ENCODE data around the gene RPP30.

RPP30 gene

GRCh38 chr10:90914992-90915765 lies 43.4 kb downstream of the RPP30 start:
- no peaks in the 10 kb centered on the region for H3K36me3 ChIP-seq (ENCODE audit: control insufficient read depth in 5 of 5, insufficient read depth in 5 of 5, low read length in 5 of 5)

GRCh38 chr10:90915766-90916075 lies 43.9 kb downstream of the RPP30 start:
- no peak overlapping the region for H3K9ac ChIP-seq (ENCODE audit: low read length in 5 of 5)
- H3K27ac ChIP-seq (ENCODE audit: low read depth, low read length) = no peak overlapping the region
- no peaks in the 10 kb centered on the region for H3K9me3 ChIP-seq (ENCODE audit: control insufficient read depth in 5 of 5, low read length in 5 of 5)
- H3K4me1 ChIP-seq (ENCODE audit: control insufficient read depth in 5 of 5, insufficient read depth in 5 of 5, low read length in 5 of 5) = peaks cover 0 to 6% (median 3%) of the 10 kb centered on the region in 5 donors
- no peaks in the 10 kb centered on the region for H3K27me3 ChIP-seq (ENCODE audit: control insufficient read depth in 5 of 5, insufficient read depth in 4 of 5, low read length in 5 of 5)
- no peak overlapping the region for H3K4me3 ChIP-seq (ENCODE audit: low read depth in 1 of 5, low read length in 5 of 5)
- no peaks in the 10 kb centered on the region for H3K36me3 ChIP-seq (ENCODE audit: control insufficient read depth in 5 of 5, insufficient read depth in 5 of 5, low read length in 5 of 5)

More at GRCh38 chr10:90914992-90915765, 43.4 kb downstream of the RPP30 start:
- no peak overlapping the region for H3K9ac ChIP-seq (ENCODE audit: low read length in 5 of 5)
- H3K27me3 ChIP-seq (ENCODE audit: control insufficient read depth in 5 of 5, insufficient read depth in 4 of 5, low read length in 5 of 5) = no peaks in the 10 kb centered on the region
- no peak overlapping the region for H3K4me3 ChIP-seq (ENCODE audit: low read depth in 1 of 5, low read length in 5 of 5)
- no peak overlapping the region for H3K27ac ChIP-seq (ENCODE audit: low read depth, low read length)
- H3K9me3 ChIP-seq (ENCODE audit: control insufficient read depth in 5 of 5, low read length in 5 of 5) = no peaks in the 10 kb centered on the region
- H3K4me1 ChIP-seq (ENCODE audit: control insufficient read depth in 5 of 5, insufficient read depth in 5 of 5, low read length in 5 of 5) = peaks cover 0 to 6% (median 3%) of the 10 kb centered on the region in 5 donors

- no peaks in the 10 kb centered on the region for H3K36me3 ChIP-seq (ENCODE audit: control insufficient read depth in 5 of 5, insufficient read depth in 5 of 5, low read length in 5 of 5)
- H3K4me1 ChIP-seq (ENCODE audit: control insufficient read depth in 5 of 5, insufficient read depth in 5 of 5, low read length in 5 of 5) = peaks cover 0 to 4% (median 2%) of the 10 kb centered on the region in 5 donors
- H3K27ac ChIP-seq (ENCODE audit: low read depth, low read length) = no peak overlapping the region
- no peaks in the 10 kb centered on the region for H3K27me3 ChIP-seq (ENCODE audit: control insufficient read depth in 5 of 5, insufficient read depth in 4 of 5, low read length in 5 of 5)
- H3K4me3 ChIP-seq (ENCODE audit: low read depth in 1 of 5, low read length in 5 of 5) = no peak overlapping the region
- no peak overlapping the region for H3K9ac ChIP-seq (ENCODE audit: low read length in 5 of 5)
- H3K9me3 ChIP-seq (ENCODE audit: control insufficient read depth in 5 of 5, low read length in 5 of 5) = no peaks in the 10 kb centered on the region
Measured at GRCh38 chr10:90916392-90917237, 44.8 kb downstream of the RPP30 start.

- H3K27ac ChIP-seq (ENCODE audit: low read depth, low read length) = no peak overlapping the region
Measured at GRCh38 chr10:90917238-90917967, 45.6 kb downstream of the RPP30 start.

GRCh38 chr10:90917968-90918318 lies 46.2 kb downstream of the RPP30 start:
- Histone ChIP-seq H3K4me1 (ENCODE audit: control insufficient read depth in 5 of 5, insufficient read depth in 5 of 5, low read length in 5 of 5) (no peaks in the 10 kb centered on the region), H3K9me3 (ENCODE audit: control insufficient read depth in 5 of 5, low read length in 5 of 5) (no peaks in the 10 kb centered on the region), H3K4me3 (ENCODE audit: low read depth in 1 of 5, low read length in 5 of 5) (no peak overlapping the region), H3K27me3 (ENCODE audit: control insufficient read depth in 5 of 5, insufficient read depth in 4 of 5, low read length in 5 of 5) (no peaks in the 10 kb centered on the region), H3K36me3 (ENCODE audit: control insufficient read depth in 5 of 5, insufficient read depth in 5 of 5, low read length in 5 of 5) (no peaks in the 10 kb centered on the region), H3K9ac (ENCODE audit: low read length in 5 of 5) (no peak overlapping the region), H3K27ac (ENCODE audit: low read depth, low read length) (no peak overlapping the region)

More at GRCh38 chr10:90917238-90917967, 45.6 kb downstream of the RPP30 start:
- Histone ChIP-seq H3K4me3 (ENCODE audit: low read depth in 1 of 5, low read length in 5 of 5) (no peak overlapping the region), H3K36me3 (ENCODE audit: control insufficient read depth in 5 of 5, insufficient read depth in 5 of 5, low read length in 5 of 5) (no peaks in the 10 kb centered on the region), H3K9ac (ENCODE audit: low read length in 5 of 5) (no peak overlapping the region), H3K9me3 (ENCODE audit: control insufficient read depth in 5 of 5, low read length in 5 of 5) (no peaks in the 10 kb centered on the region), H3K4me1 (ENCODE audit: control insufficient read depth in 5 of 5, insufficient read depth in 5 of 5, low read length in 5 of 5) (no peaks in the 10 kb centered on the region), H3K27me3 (ENCODE audit: control insufficient read depth in 5 of 5, insufficient read depth in 4 of 5, low read length in 5 of 5) (no peaks in the 10 kb centered on the region)

- Histone ChIP-seq H3K4me1 (ENCODE audit: control insufficient read depth in 5 of 5, insufficient read depth in 5 of 5, low read length in 5 of 5) (no peaks in the 10 kb centered on the region), H3K4me3 (ENCODE audit: low read depth in 1 of 5, low read length in 5 of 5) (no peak overlapping the region), H3K9ac (ENCODE audit: low read length in 5 of 5) (no peak overlapping the region), H3K36me3 (ENCODE audit: control insufficient read depth in 5 of 5, insufficient read depth in 5 of 5, low read length in 5 of 5) (no peaks in the 10 kb centered on the region), H3K27me3 (ENCODE audit: control insufficient read depth in 5 of 5, insufficient read depth in 4 of 5, low read length in 5 of 5) (no peaks in the 10 kb centered on the region), H3K27ac (ENCODE audit: low read depth, low read length) (no peak overlapping the region), H3K9me3 (ENCODE audit: control insufficient read depth in 5 of 5, low read length in 5 of 5) (no peaks in the 10 kb centered on the region)
Measured at GRCh38 chr10:90919683-90920574, 48.2 kb downstream of the RPP30 start.

- no peak within 1 kb of the TSS for H3K9ac ChIP-seq (ENCODE audit: low read length in 5 of 5)
- H3K4me3 ChIP-seq (ENCODE audit: low read depth in 1 of 5, low read length in 5 of 5) = no peak within 1 kb of the TSS
Measured at GRCh38 chr10:90920986-90921666, 49.4 kb downstream of the RPP30 start, which contains the start of gene ANKRD1. Gene ANKRD1, minus strand, starts transcription at chr10:90921087. Its CDS starts 60 bp downstream, at chr10:90921027.

GRCh38 chr10:90921906-90922305 lies 50.1 kb downstream of the RPP30 start:
- Histone ChIP-seq H3K27me3 (ENCODE audit: control insufficient read depth in 5 of 5, insufficient read depth in 4 of 5, low read length in 5 of 5) (no peaks in the 10 kb centered on the region), H3K27ac (ENCODE audit: low read depth, low read length) (no peak overlapping the region)

More at GRCh38 chr10:90920986-90921666, 49.4 kb downstream of the RPP30 start, which contains the start of gene ANKRD1:
- H3K27me3 ChIP-seq (ENCODE audit: control insufficient read depth in 5 of 5, insufficient read depth in 4 of 5, low read length in 5 of 5) = no peaks in the 10 kb centered on the region
- no peaks in the 10 kb centered on the region for H3K9me3 ChIP-seq (ENCODE audit: control insufficient read depth in 5 of 5, low read length in 5 of 5)
- H3K27ac ChIP-seq (ENCODE audit: low read depth, low read length) = no peak within 1 kb of the TSS
- H3K36me3 ChIP-seq (ENCODE audit: control insufficient read depth in 5 of 5, insufficient read depth in 5 of 5, low read length in 5 of 5) = no peaks in the 10 kb centered on the region
- no peaks in the 10 kb centered on the region for H3K4me1 ChIP-seq (ENCODE audit: control insufficient read depth in 5 of 5, insufficient read depth in 5 of 5, low read length in 5 of 5)

More at GRCh38 chr10:90921906-90922305, 50.1 kb downstream of the RPP30 start:
- H3K9ac ChIP-seq (ENCODE audit: low read length in 5 of 5) = no peak overlapping the region
- H3K36me3 ChIP-seq (ENCODE audit: control insufficient read depth in 5 of 5, insufficient read depth in 5 of 5, low read length in 5 of 5) = no peaks in the 10 kb centered on the region
- H3K4me1 ChIP-seq (ENCODE audit: control insufficient read depth in 5 of 5, insufficient read depth in 5 of 5, low read length in 5 of 5) = no peaks in the 10 kb centered on the region
- no peaks in the 10 kb centered on the region for H3K9me3 ChIP-seq (ENCODE audit: control insufficient read depth in 5 of 5, low read length in 5 of 5)
- H3K4me3 ChIP-seq (ENCODE audit: low read depth in 1 of 5, low read length in 5 of 5) = no peak overlapping the region

All from subcutaneous abdominal adipose tissue (tissue), 5 donors.